Stimulated activated CD4-positive, alpha-beta T cell treated with anti-CD3 and anti-CD28 coated beads, Interleukin-15, amount 100 ng/mL, for 24 hours (primary cell): ENCODE results near the gene PID1.

Source experiments
- DNase-seq: peaks from one replicate; pipeline ENCODE4 v3.0.0-alpha.2; 2020

Gene PID1

GRCh38 chr2:229257985-229258384, 13.1 kb downstream of the PID1 start:
- no peak for DNase-seq

GRCh38 chr2:229256376-229256775, 14.7 kb downstream of the PID1 start:
- no peak for DNase-seq

GRCh38 chr2:229254206-229254605, 16.9 kb downstream of the PID1 start:
- DNase-seq = no peak

- DNase-seq = no peak
These were observed 18.1 kb downstream of the PID1 start for GRCh38 chr2:229252996-229253395.

GRCh38 chr2:229252280-229252679, 18.8 kb downstream of the PID1 start:
- DNase-seq = no peak

GRCh38 chr2:229249536-229249935, 21.6 kb downstream of the PID1 start:
- no peak for DNase-seq

- no peak for DNase-seq
These were observed 24.8 kb downstream of the PID1 start for GRCh38 chr2:229246334-229246733.

- no peak for DNase-seq
These were observed 26.1 kb downstream of the PID1 start for GRCh38 chr2:229244975-229245374.

GRCh38 chr2:229243890-229244560, 27.1 kb downstream of the PID1 start:
- DNase-seq = no peak

- DNase-seq = no peak
These were observed 30.0 kb downstream of the PID1 start for GRCh38 chr2:229240984-229241491.

GRCh38 chr2:229239021-229239420, 32.1 kb downstream of the PID1 start:
- DNase-seq = no peak

- DNase-seq = no peak
These were observed 33.8 kb downstream of the PID1 start for GRCh38 chr2:229237270-229237669.

GRCh38 chr2:229235131-229235914, 35.8 kb downstream of the PID1 start:
- no peak for DNase-seq

- no peak for DNase-seq
These were observed 39.2 kb downstream of the PID1 start for GRCh38 chr2:229231885-229232284.

GRCh38 chr2:229231328-229231868, 39.7 kb downstream of the PID1 start:
- no peak for DNase-seq

GRCh38 chr2:229230911-229231310, 40.2 kb downstream of the PID1 start:
- no peak for DNase-seq

GRCh38 chr2:229230256-229230655, 40.8 kb downstream of the PID1 start:
- DNase-seq = no peak

- DNase-seq = no peak
These were observed 44.7 kb downstream of the PID1 start for GRCh38 chr2:229226382-229226781.

- no peak for DNase-seq
These were observed 48.0 kb downstream of the PID1 start for GRCh38 chr2:229223107-229223506.

GRCh38 chr2:229221641-229222040, 49.4 kb downstream of the PID1 start:
- DNase-seq = no peak

- DNase-seq = no peak
These were observed 50.8 kb downstream of the PID1 start for GRCh38 chr2:229220254-229220653.

GRCh38 chr2:229218329-229218921, 52.7 kb downstream of the PID1 start:
- no peak for DNase-seq

- no peak for DNase-seq
These were observed 58.8 kb downstream of the PID1 start for GRCh38 chr2:229212241-229212640.

GRCh38 chr2:229210641-229211040, 60.4 kb downstream of the PID1 start:
- DNase-seq = no peak
